CD14-positive monocyte (primary cell): ENCODE measurements around the gene PIAS1. TPM values are rescaled to one million over a fixed set of nuclear protein-coding genes. Genes with fewer than 3 reads are reported as not detected.

Experiments
- DNase-seq, 3 donors: peaks; one replicate each; pipeline ENCODE4 v3.0.0-alpha.2; 2011 to 2022
- H2AFZ ChIP-seq: 2 replicates; pipeline ENCODE4 v1.6.0; 2012; ENCODE audit warnings: mild to moderate bottlenecking, low read depth, low read length, inconsistent platforms; ENCODE audit not compliant: insufficient read depth, poor library complexity, severe bottlenecking
- H3K27ac ChIP-seq, 2 donors: 1 replicate in 1 of 2; 2 replicates in 1 of 2; pipeline ENCODE4 v1.5.1; 2012 to 2013; ENCODE audit warnings: low read length in 2 of 2, control low read depth in 1 of 2, inconsistent platforms in 1 of 2, low read depth in 1 of 2, mild to moderate bottlenecking in 1 of 2
- H3K27me3 ChIP-seq, 2 donors: one replicate each; pipeline versions ENCODE4 v1.6.0 to v1.6.1; 2011 to 2013; ENCODE audit warnings: low read length in 2 of 2; ENCODE audit not compliant: control insufficient read depth in 2 of 2, insufficient read depth in 2 of 2
- H3K36me3 ChIP-seq, 2 donors: replicated peaks in 1 of 2; 1 replicate in 1 of 2; 2 replicates in 1 of 2; pipeline versions ENCODE4 v1.5.1 to v1.6.1; 2012 to 2013; ENCODE audit warnings: low read length in 2 of 2, control low read depth in 1 of 2, inconsistent platforms in 1 of 2, mild to moderate bottlenecking in 1 of 2; ENCODE audit not compliant: insufficient read depth in 2 of 2, control insufficient read depth in 1 of 2
- H3K4me1 ChIP-seq, 2 donors: 1 replicate in 1 of 2; 2 replicates in 1 of 2; pipeline versions ENCODE4 v1.5.1 to v1.6.1; 2012 to 2013; ENCODE audit warnings: low read length in 2 of 2, control low read depth in 1 of 2, inconsistent platforms in 1 of 2, mild to moderate bottlenecking in 1 of 2, moderate library complexity in 1 of 2; ENCODE audit not compliant: insufficient read depth in 2 of 2, control insufficient read depth in 1 of 2
- H3K4me2 ChIP-seq: replicated peaks from 2 replicates; pipeline ENCODE3; 2012; ENCODE audit warnings: low read length, moderate library complexity, mild to moderate bottlenecking; ENCODE audit not compliant: poor library complexity, severe bottlenecking; ENCODE audit errors: extremely low read depth
- H3K4me3 ChIP-seq, 3 experiments: fragments of 200-600 bp in 1 of 3; sonication (generic) in 1 of 3; replicated peaks in 1 of 3; 1 replicate in 2 of 3; 2 replicates in 1 of 3; pipeline ENCODE4 v1.5.1; 2011 to 2013; ENCODE audit warnings: low read length in 3 of 3, mild to moderate bottlenecking in 3 of 3, control low read depth in 2 of 3, low read depth in 2 of 3, inconsistent platforms in 1 of 3, moderate library complexity in 1 of 3
- H3K79me2 ChIP-seq: 2 replicates; pipeline ENCODE4 v1.6.0; 2012; ENCODE audit warnings: mild to moderate bottlenecking, control low read depth, inconsistent platforms, low read length, moderate library complexity; ENCODE audit not compliant: insufficient read depth
- H3K9ac ChIP-seq: 2 replicates; pipeline ENCODE4 v1.6.0; 2017; ENCODE audit warnings: low read length, mild to moderate bottlenecking; ENCODE audit not compliant: insufficient read depth, poor library complexity, severe bottlenecking
- H3K9me3 ChIP-seq, 2 donors: replicated peaks in 1 of 2; 1 replicate in 1 of 2; 2 replicates in 1 of 2; pipeline versions ENCODE4 v1.5.1 to v1.6.1; 2012 to 2013; ENCODE audit warnings: low read length in 2 of 2, control low read depth in 1 of 2; ENCODE audit not compliant: control insufficient read depth in 1 of 2, insufficient read depth in 1 of 2
- H4K20me1 ChIP-seq: 2 replicates; pipeline ENCODE4 v1.6.0; 2012; ENCODE audit warnings: mild to moderate bottlenecking, low read length, control low read depth, moderate library complexity; ENCODE audit not compliant: insufficient read depth
- H3K27ac Mint-ChIP-seq, 7 donors: one replicate each; pipeline ENCODE4 v1.8.0; 2020; ENCODE audit warnings: mild to moderate bottlenecking in 7 of 7, mixed read lengths in 7 of 7, moderate library complexity in 6 of 7, inconsistent platforms in 2 of 7
- H3K27me3 Mint-ChIP-seq, 3 donors: one replicate each; pipeline ENCODE4 v1.8.0; 2021 to 2022; ENCODE audit warnings: low read depth in 3 of 3, mild to moderate bottlenecking in 3 of 3, mixed read lengths in 3 of 3, moderate library complexity in 3 of 3, inconsistent platforms in 1 of 3
- H3K36me3 Mint-ChIP-seq, 2 donors: one replicate each; pipeline ENCODE4 v1.8.0; 2020; ENCODE audit warnings: mixed read lengths in 2 of 2, inconsistent platforms in 1 of 2, mild to moderate bottlenecking in 1 of 2
- H3K4me1 Mint-ChIP-seq: one replicate; pipeline ENCODE4 v1.8.0; 2020; ENCODE audit warnings: mild to moderate bottlenecking, mixed read lengths
- H3K4me3 Mint-ChIP-seq, 2 donors: one replicate each; pipeline ENCODE4 v1.8.0; 2020; ENCODE audit warnings: mild to moderate bottlenecking in 2 of 2, mixed read lengths in 2 of 2, moderate library complexity in 1 of 2
- H3K9me3 Mint-ChIP-seq, 7 donors: one replicate each; pipeline ENCODE4 v1.8.0; 2020 to 2022; ENCODE audit warnings: mixed read lengths in 7 of 7, mild to moderate bottlenecking in 6 of 7, moderate library complexity in 6 of 7, inconsistent platforms in 2 of 7
- WGBS: methylation state at CpG from one replicate; pipeline ENCODE4 v1.1.5; 2013; ENCODE audit warnings: missing lambda C conversion rate; ENCODE audit not compliant: insufficient coverage; 5-methylcytosine and 5-hydroxymethylcytosine counted together
- intact Hi-C, 2 donors: fragments of 100-400 bp; cut with micrococcal nuclease; formaldehyde crosslinking; loops; one replicate each; pipeline versions ENCODE4 v1.15.0 to v1.15.1; 2023
- polyA plus RNA-seq, 3 donors: library from polyadenylated mRNA; depleted of rRNA in 1 of 3; unstranded in 2 of 3; stranded (reverse) in 1 of 3; fragments of 300-500 nt in 2 of 3; fragments of >200 nt in 1 of 3; fragmentation: Illumina TruSeq in 2 of 3; gene quantifications; 1 replicate in 2 of 3; 2 replicates in 1 of 3; pipeline ENCODE4 v1.2.3, GENCODE V29; 2012 to 2021
- TF ChIP-seq, protein P1 (sequence below): fragments of 200-600 bp; IDR thresholded peaks from one replicate; pipeline ENCODE4 v1.8.0; 2022; ENCODE audit warnings: antibody characterized with exemption, mild to moderate bottlenecking

Gene PIAS1
- polyA plus RNA-seq, 3 donors, result 47.3 to 109 (median 89.8) TPM

- no peaks in the 10 kb centered on the region for H3K9me3 Mint-ChIP-seq
- peaks cover 68 to 86% of the 10 kb centered on the region in 2 donors for H3K36me3 ChIP-seq
- peaks cover 63% of the 10 kb centered on the region for H3K79me2 ChIP-seq
- H3K9ac ChIP-seq, result no peak overlapping the region
- H3K27ac ChIP-seq, result peak overlapping the region in 1 of 2 donors; percentile 48
- no peak for DNase-seq
- no peaks in the 10 kb centered on the region for H3K9me3 ChIP-seq
- peak overlapping the region in 3 of 7 donors; percentile 42 to 71 (median 46) for H3K27ac Mint-ChIP-seq
- WGBS, result no CpG with 5 or more reads among the region's 1 CpG
- H3K4me2 ChIP-seq, result no peak overlapping the region
- peaks cover 52 to 69% of the 10 kb centered on the region in 2 donors for H3K36me3 Mint-ChIP-seq
- no peak overlapping the region for H3K4me3 ChIP-seq
- peaks cover 0 to 5% of the 10 kb centered on the region in 2 donors for H3K4me1 ChIP-seq
- no peaks in the 10 kb centered on the region for H3K27me3 ChIP-seq
- TF ChIP-seq, protein P1, sequence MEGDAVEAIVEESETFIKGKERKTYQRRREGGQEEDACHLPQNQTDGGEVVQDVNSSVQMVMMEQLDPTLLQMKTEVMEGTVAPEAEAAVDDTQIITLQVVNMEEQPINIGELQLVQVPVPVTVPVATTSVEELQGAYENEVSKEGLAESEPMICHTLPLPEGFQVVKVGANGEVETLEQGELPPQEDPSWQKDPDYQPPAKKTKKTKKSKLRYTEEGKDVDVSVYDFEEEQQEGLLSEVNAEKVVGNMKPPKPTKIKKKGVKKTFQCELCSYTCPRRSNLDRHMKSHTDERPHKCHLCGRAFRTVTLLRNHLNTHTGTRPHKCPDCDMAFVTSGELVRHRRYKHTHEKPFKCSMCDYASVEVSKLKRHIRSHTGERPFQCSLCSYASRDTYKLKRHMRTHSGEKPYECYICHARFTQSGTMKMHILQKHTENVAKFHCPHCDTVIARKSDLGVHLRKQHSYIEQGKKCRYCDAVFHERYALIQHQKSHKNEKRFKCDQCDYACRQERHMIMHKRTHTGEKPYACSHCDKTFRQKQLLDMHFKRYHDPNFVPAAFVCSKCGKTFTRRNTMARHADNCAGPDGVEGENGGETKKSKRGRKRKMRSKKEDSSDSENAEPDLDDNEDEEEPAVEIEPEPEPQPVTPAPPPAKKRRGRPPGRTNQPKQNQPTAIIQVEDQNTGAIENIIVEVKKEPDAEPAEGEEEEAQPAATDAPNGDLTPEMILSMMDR, result no peak
- intact Hi-C loops, result no loop called here
- H2AFZ ChIP-seq, result no peak overlapping the region
- H3K27me3 Mint-ChIP-seq, result peaks cover 0 to 1% (median 0%) of the 10 kb centered on the region in 3 donors
- H4K20me1 ChIP-seq, result peaks cover 98% of the 10 kb centered on the region
- peaks cover 10% of the 10 kb centered on the region for H3K4me1 Mint-ChIP-seq
- H3K4me3 Mint-ChIP-seq, result no peak overlapping the region
Measured at GRCh38 chr15:68148039-68148438, 93.9 kb downstream of the PIAS1 start.

DNA sequence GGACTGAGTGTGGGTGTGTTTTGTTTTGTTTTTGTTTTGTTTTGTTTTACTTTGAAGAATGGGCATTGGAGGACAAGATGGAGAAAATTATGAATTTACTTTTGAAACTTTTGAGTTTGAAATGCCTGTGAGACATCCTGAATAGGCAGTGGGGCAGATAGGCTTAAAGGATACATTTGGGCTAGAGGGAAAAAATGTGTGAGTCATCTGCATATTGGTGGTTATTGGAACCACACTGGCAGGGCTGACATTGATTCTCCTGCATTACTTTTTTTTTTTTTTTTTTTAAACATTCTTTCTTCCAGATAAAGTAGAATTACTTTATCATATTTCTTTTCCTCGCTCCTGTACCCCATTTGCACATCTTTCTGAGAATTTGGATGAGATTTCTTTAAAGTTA is 94.9 kb downstream of the PIAS1 start:
- intact Hi-C loops, result no loop called here
- Mint-ChIP-seq H3K27me3 (peaks cover 0 to 1% (median 0%) of the 10 kb centered on the region in 3 donors), H3K36me3 (peaks cover 53 to 62% of the 10 kb centered on the region in 2 donors), H3K27ac (peak overlapping the region in 3 of 7 donors; percentile 1 to 30 (median 16)), H3K4me3 (no peak overlapping the region), H3K4me1 (peaks cover 10% of the 10 kb centered on the region), H3K9me3 (no peaks in the 10 kb centered on the region)
- WGBS, result no CpG with 5 or more reads among the region's 1 CpG
- TF ChIP-seq, protein P1, result no peak
- peak overlapping the region in 1 of 2 donors; percentile 40 for H3K27ac ChIP-seq
- peaks cover 59% of the 10 kb centered on the region for H3K79me2 ChIP-seq
- H2AFZ ChIP-seq, result no peak overlapping the region
- no peak overlapping the region for H3K4me3 ChIP-seq
- no peak for DNase-seq
- no peak overlapping the region for H3K4me2 ChIP-seq
- no peak overlapping the region for H3K9ac ChIP-seq
- H3K9me3 ChIP-seq, result no peaks in the 10 kb centered on the region
- peaks cover 69 to 88% of the 10 kb centered on the region in 2 donors for H3K36me3 ChIP-seq
- no peaks in the 10 kb centered on the region for H3K27me3 ChIP-seq
- peaks cover 98% of the 10 kb centered on the region for H4K20me1 ChIP-seq
- H3K4me1 ChIP-seq, result peaks cover 0 to 5% of the 10 kb centered on the region in 2 donors
